Brain microvascular endothelial cell (primary cell): Measurements from ENCODE around the gene RPS28.

Source experiments
- DNase-seq: peaks from one replicate; pipeline ENCODE4 v3.0.0-alpha.2; 2020
- H3K27ac ChIP-seq: fragments of 250-450 bp; sonication (Bioruptor Pico); 2 replicates; pipeline ENCODE4 v1.5.1; 2020; ENCODE audit warnings: mild to moderate bottlenecking, moderate library complexity
- H3K27me3 ChIP-seq: fragments of 250-450 bp; sonication (Bioruptor Pico); replicated peaks from 2 replicates; pipeline ENCODE4 v1.5.1; 2020; ENCODE audit warnings: mild to moderate bottlenecking
- H3K36me3 ChIP-seq: fragments of 250-450 bp; sonication (Bioruptor Pico); replicated peaks from 2 replicates; pipeline ENCODE4 v1.5.1; 2020; ENCODE audit warnings: mild to moderate bottlenecking
- H3K4me3 ChIP-seq: 2 replicates; pipeline ENCODE4 v1.5.1; 2011; ENCODE audit warnings: low read depth, mild to moderate bottlenecking, control low read depth, low read length, moderate library complexity
- CTCF ChIP-seq: IDR thresholded peaks from 2 replicates; pipeline ENCODE4 v1.5.1; 2011; ENCODE audit warnings: low read depth, mild to moderate bottlenecking, moderate library complexity, low read length, control low read depth, inconsistent platforms; ENCODE audit errors: missing control alignments
- in situ Hi-C: cut with HindIII; loops from 2 replicates; pipeline ENCODE4 v1.10.0; 2017; ENCODE audit warnings: low sequenced_read_pairs, low pct_ligation_motif_present

RPS28 gene

DNA sequence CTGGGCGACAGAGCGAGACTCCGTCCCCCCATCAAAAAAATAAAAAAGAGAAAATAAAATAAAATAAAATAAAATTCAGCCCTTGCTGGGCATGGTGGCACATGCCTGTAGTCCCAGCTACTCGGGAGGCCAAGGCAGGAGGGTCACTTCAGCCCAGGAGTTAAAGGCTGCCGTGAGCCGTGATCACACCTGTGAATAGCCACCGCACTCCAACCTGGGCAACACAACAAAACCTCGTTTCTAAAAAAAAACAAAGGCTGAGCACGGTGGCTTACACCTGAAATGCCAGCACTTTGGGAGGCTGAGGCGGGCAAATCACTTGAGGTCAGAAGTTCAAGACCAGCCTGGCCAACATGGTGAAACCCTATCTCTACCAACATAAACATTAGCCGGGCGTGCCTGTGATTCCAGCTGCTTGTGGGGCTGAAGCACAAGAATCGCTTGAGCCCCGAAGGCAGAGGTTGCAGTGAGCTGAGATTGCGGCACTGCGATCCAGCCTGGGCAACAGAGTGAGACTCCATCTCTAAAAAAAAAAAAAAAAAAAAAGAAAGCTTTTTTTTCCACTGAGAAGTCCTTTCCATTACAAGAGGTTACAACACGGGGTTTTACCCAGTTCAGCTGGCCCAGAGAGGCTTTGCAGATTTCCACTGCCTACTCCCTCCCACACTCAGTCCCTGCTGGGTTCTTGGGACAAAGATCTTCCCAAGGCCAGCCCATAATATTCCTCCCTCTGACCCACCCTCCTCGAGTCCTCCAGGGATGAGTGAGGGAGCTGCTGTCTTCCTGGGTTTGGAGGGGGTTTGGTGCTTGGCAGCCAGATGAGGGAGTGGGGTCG, 49.1 kb downstream of the RPS28 start:
- no peak overlapping the region for H3K4me3 ChIP-seq
- H3K27me3 ChIP-seq = no peaks in the 10 kb centered on the region
- peaks cover 63% of the 10 kb centered on the region for H3K36me3 ChIP-seq
- no peak for DNase-seq
- in situ Hi-C loops = no loop called here
- no peak overlapping the region for H3K27ac ChIP-seq
- TF ChIP-seq CTCF = no peak

DNA sequence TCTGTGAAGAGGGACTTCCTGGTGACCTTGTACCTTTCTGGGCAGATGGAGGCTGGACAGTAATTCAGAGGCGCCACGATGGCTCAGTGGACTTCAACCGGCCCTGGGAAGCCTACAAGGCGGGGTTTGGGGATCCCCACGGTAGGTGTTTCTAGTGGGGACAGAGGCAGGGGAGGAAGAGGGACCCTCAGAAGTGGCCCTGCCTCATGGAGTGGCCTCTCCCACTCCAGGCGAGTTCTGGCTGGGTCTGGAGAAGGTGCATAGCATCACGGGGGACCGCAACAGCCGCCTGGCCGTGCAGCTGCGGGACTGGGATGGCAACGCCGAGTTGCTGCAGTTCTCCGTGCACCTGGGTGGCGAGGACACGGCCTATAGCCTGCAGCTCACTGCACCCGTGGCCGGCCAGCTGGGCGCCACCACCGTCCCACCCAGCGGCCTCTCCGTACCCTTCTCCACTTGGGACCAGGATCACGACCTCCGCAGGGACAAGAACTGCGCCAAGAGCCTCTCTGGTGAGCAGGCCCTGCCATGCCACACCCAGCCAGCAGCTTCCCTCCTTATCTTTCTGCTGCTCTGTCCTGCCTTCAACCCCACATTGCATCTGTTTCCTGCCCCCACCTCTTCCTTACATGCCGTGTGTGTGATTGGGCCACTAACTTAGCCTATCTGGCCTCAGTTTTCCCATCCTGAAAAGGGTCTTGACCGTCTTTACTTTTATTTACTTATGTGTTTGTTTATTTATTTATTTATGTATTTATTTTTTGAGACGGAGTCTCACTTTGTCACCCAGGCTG, 49.9 kb downstream of the RPS28 start:
- no peak for TF ChIP-seq CTCF
- in situ Hi-C loops = no loop called here
- no peak for DNase-seq
- H3K36me3 ChIP-seq = peaks cover 64% of the 10 kb centered on the region
- H3K27ac ChIP-seq = no peak overlapping the region
- no peaks in the 10 kb centered on the region for H3K27me3 ChIP-seq
- H3K4me3 ChIP-seq = no peak overlapping the region
